Endometrium (tissue), 2 donors: ENCODE results near the gene MEPE.
A peak's percentile ranks its signal among the peaks of the same experiment; 100 is the strongest.

Source experiments
- FAIRE-seq: peaks from 2 replicates; lab custom pipeline; 2012; peaks lifted over from hg19 to GRCh38; lab: Jason Lieb, UNC
- donor health status: control.
- donor health status: control.

The MEPE gene

GRCh38 chr4:87832669-87833068 lies at the start of gene MEPE:
Gene MEPE (plus strand): TSS chr4:87832969. CDS start chr4:87834715, 1,746 bp downstream.
- no peak for FAIRE-seq

GRCh38 chr4:87783781-87784180 lies 49.0 kb upstream of the MEPE start:
- FAIRE-seq = no peak

DNA sequence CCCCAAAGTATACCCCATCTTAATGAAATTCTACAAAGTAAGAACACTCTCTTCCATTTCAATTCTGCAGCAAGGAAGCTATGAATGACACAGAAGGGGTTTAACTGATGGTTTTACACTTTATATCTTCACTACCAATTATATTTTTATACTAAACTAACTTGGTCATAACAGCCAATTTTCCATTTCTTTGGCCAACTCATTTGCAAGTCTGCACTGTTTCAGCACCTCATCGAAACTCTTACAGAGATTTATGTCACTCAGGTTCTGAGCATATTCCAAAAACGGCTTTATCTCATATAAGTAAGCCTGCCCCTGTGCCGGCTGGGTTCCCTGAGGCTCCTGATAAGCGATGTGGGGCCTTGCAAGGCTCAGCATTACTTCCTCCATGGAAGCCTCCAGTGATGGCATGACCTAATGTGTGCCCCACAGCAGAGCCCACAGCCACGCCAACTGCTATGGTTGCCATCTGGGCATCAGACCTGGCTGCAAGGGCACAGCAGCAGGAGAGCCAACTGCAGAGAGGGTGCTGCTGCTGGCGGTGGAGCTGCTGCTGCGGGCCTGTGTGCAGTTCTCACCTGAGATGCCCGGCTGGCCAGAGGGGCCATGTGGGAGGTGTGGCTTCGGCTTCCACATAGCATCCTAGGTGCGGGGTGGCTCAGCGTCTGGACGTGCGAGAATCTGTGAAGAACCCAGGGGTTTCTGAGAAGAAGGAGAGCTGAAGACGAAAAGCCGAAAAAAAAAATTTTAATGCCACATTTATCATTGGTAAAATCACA lies 46.8 kb upstream of the MEPE start:
- no peak for FAIRE-seq

GRCh38 chr4:87799301-87800113 lies 33.3 kb upstream of the MEPE start, which contains the start of gene IBSP:
Gene IBSP (plus strand): TSS chr4:87799554. CDS start chr4:87802362, 2,808 bp downstream.
- no peak for FAIRE-seq

- FAIRE-seq = no peak
Measured at GRCh38 chr4:87802858-87803257, 29.9 kb upstream of the MEPE start.

GRCh38 chr4:87803421-87803820 lies 29.3 kb upstream of the MEPE start:
- FAIRE-seq = no peak

DNA sequence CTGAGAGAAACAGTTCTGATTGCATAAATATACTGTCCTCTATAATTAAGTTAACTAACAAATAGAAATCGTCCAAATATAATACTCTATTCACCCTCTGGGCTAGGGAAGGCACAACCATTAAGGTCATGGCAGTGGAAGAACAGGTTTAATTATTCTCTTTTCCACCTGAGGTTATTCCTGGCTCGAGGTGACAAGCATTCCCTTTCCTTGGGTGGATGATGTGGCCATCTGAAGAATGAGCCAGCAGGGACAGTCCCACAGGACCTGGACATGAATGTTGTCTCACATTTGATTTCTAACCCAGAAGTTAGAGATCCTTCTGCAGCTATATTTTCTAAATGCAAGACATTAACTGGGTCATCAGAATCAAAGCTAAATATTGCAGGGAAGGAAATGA lies 27.9 kb upstream of the MEPE start:
- no peak for FAIRE-seq

GRCh38 chr4:87805971-87806370 lies 26.8 kb upstream of the MEPE start:
- no peak for FAIRE-seq

GRCh38 chr4:87806520-87806919 lies 26.2 kb upstream of the MEPE start:
- FAIRE-seq = no peak

DNA sequence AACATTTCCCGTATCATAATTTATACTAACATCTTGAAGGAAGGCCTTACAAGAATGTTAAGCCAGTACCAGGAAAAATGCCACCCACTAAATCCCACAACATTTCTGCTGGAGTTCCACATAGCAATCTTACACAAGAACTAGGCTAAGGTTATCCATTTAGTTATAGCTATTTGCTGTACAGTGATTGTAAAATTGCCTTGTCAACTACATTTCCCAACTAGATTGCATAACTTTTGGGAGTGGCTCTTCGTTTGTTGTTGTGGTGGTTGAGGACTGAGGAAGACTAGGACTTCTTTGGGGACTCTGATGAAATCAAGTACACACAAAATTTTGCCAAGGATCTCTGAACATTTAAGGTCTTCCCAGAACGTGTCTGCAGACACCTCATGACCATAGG lies 25.4 kb upstream of the MEPE start:
- no peak for FAIRE-seq

- no peak for FAIRE-seq
Measured at GRCh38 chr4:87811977-87812376, 20.8 kb upstream of the MEPE start.

DNA sequence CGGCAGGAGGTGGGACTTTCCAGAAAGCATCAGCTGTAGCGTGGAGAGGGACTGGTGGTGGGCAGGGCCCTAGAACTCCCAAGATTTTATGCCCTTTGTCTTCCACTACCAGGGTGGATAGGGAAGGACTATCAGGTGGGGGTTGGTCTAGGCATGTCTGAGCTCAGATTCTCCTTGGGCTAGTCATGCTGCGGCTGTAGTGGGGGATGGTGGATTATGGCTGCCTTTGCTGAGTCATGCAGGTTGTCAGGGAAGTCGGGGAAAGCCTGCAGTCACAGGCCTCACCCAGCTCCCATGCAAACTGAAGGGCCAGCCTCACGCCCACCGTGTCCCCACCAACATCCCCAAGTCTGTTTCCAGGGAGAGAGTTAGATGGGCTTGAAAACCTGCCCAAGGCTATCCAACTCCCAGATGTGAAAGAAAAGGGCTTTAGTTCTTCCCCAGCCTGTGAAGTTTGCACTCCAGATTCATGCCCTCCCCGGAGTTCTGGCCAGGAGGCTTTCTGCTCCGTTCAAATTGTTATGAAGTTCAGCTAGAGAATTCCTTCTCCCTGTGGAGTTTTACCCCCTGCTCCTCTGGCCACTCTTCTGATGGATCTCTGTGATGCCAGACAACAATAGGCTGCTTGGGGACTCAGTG lies 13.4 kb upstream of the MEPE start:
- FAIRE-seq = no peak

DNA sequence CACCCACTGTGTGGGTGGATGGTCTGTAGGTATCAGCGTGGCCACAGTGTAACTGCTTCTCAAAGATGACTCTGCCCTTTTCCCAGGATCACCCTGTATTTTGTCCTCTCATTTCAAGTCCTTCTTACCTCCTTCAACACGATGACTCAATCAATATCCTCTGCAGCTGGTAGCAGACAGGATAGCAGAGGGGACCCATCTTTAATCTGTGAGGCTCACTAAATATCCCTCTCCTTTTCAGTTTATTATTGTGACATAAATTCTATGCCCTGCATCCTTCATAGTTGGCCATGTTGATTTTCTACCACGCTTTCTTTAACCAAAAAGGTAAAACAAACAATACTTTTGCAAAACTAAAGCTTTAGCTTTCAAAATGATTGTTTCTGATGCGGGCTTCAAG lies 9.6 kb upstream of the MEPE start:
- no peak for FAIRE-seq

DNA sequence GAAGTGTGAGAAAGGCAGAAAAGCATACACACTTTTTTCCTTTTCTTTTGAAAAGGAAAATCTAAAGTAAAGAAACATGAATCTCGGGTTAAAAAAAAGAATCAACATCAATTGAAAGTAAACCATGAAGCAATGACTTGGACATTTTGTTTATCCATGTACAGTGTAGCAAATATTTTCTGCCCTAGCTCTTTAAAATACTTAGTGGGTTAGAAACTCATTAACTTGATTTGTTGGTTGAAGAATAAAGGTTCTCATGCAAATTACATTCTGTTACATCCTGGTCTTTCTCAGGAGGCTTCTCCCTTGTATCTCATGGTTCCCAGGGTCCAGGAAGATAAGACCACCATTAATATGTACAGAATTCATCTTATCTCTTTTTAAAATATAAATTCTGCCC lies 9.0 kb upstream of the MEPE start:
- FAIRE-seq = peak; percentile 43

DNA sequence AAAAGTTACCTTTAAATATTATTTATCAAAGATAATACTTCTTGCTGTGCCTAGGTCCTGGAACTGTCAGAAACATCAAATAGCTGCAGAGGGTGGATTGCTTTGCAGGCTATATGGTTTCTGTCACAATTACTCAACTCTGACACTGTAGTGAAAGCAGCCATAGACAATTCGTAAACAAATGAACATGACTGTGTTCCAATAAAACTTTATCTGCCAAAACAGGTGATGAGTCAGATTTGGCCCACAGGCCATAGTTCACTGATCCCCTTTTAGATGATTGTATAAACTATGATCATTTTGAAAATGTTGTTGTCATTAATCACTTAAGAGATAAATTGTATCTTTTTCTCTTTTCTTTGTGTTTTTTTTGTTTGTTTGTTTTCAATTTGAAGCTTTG lies 8.4 kb upstream of the MEPE start:
- no peak for FAIRE-seq

GRCh38 chr4:87834401-87834800 lies 1.6 kb downstream of the MEPE start:
- FAIRE-seq = no peak

- no peak for FAIRE-seq
Measured at GRCh38 chr4:87835197-87835596, 2.4 kb downstream of the MEPE start.

GRCh38 chr4:87835743-87836142 lies 3.0 kb downstream of the MEPE start:
- no peak for FAIRE-seq

- FAIRE-seq = no peak
Measured at GRCh38 chr4:87838205-87838604, 5.4 kb downstream of the MEPE start.

GRCh38 chr4:87838890-87839591 lies 6.3 kb downstream of the MEPE start:
- FAIRE-seq = peak; percentile 91

GRCh38 chr4:87839592-87839946 lies 6.8 kb downstream of the MEPE start:
- no peak for FAIRE-seq

- FAIRE-seq = no peak
Measured at GRCh38 chr4:87840149-87840548, 7.4 kb downstream of the MEPE start.
